HepG2 (cell line): ENCODE measurements around the gene SAC3D1. TPM values are rescaled to one million over a fixed set of nuclear protein-coding genes. Genes with fewer than 3 reads are reported as not detected.

Experiments
- ARID2 ChIP-seq: sonication (generic); formaldehyde crosslinking; IDR thresholded peaks from 2 replicates; pipeline ENCODE4 v1.8.1; 2022; ENCODE audit warnings: mild to moderate bottlenecking, missing genetic modification reagents, borderline replicate concordance
- GTF3A ChIP-seq: sonication (generic); formaldehyde crosslinking; conservative IDR thresholded peaks from 2 replicates; pipeline ENCODE4 v1.4.0; 2020; ENCODE audit warnings: mild to moderate bottlenecking, missing genetic modification reagents
- GZF1 ChIP-seq: sonication (generic); formaldehyde crosslinking; IDR thresholded peaks from 2 replicates; pipeline ENCODE4 v1.5.1; 2020; ENCODE audit warnings: mild to moderate bottlenecking, missing genetic modification reagents
- KLF6 ChIP-seq: IDR thresholded peaks from 2 replicates; pipeline ENCODE4 v1.8.0; 2016; ENCODE audit warnings: missing biosample characterization, missing genetic modification reagents
- NPAS2 ChIP-seq: sonication (generic); formaldehyde crosslinking; IDR thresholded peaks from 2 replicates; pipeline ENCODE4 v1.8.0; 2022; ENCODE audit warnings: mild to moderate bottlenecking, missing genetic modification reagents, borderline replicate concordance
- TP53 ChIP-seq: sonication (generic); formaldehyde crosslinking; conservative IDR thresholded peaks from 2 replicates; pipeline ENCODE4 v1.4.0; 2020; ENCODE audit warnings: missing genetic modification reagents
- ZNF891 ChIP-seq: sonication (generic); formaldehyde crosslinking; IDR thresholded peaks from 2 replicates; pipeline ENCODE4 v1.5.0; 2020; ENCODE audit warnings: mild to moderate bottlenecking, missing genetic modification reagents
- ZSCAN21 ChIP-seq: sonication (generic); formaldehyde crosslinking; IDR thresholded peaks from 2 replicates; pipeline ENCODE4 v1.8.0; 2022; ENCODE audit warnings: mild to moderate bottlenecking, missing genetic modification reagents, moderate library complexity, borderline replicate concordance
- polyA plus RNA-seq, 8 experiments: library from polyadenylated mRNA; depleted of rRNA in 3 of 8; stranded (reverse) in 7 of 8; unstranded in 1 of 8; fragments of >200 nt; fragmentation: Illumina TruSeq in 4 of 8; extraction: Trizol in 4 of 8; gene quantifications; 2 replicates each; pipeline versions ENCODE4 v1.2.1 to v1.2.3, GENCODE V29; 2011 to 2016; ENCODE audit warnings: low read depth in 4 of 8, missing spikeins in 1 of 8, mixed read lengths in 1 of 8; ENCODE audit not compliant: insufficient read depth in 1 of 8
- total RNA-seq, 5 experiments: library from RNA; depleted of rRNA; stranded (reverse); fragments of >200 nt; fragmentation: Illumina TruSeq; extraction: Trizol; gene quantifications; 2 replicates each; pipeline ENCODE4 v1.2.3, GENCODE V29; 2016; ENCODE audit warnings: low read depth in 1 of 5
- TF ChIP-seq, protein P1 (sequence below): sonication (generic); formaldehyde crosslinking; IDR thresholded peaks from 2 replicates; pipeline ENCODE4 v1.5.1; 2020; ENCODE audit warnings: missing genetic modification reagents, mild to moderate bottlenecking, borderline replicate concordance
- TF ChIP-seq, protein P2 (sequence below): IDR thresholded peaks from 2 replicates; pipeline ENCODE4 v1.6.1; 2016; ENCODE audit warnings: missing compliant biosample characterization, missing genetic modification reagents, borderline replicate concordance
- TF ChIP-seq, protein P3 (sequence below): sonication (generic); formaldehyde crosslinking; IDR thresholded peaks from 2 replicates; pipeline ENCODE4 v1.4.0; 2020; ENCODE audit warnings: mild to moderate bottlenecking, missing genetic modification reagents
- TF ChIP-seq, protein P4 (sequence below): IDR thresholded peaks from 2 replicates; pipeline ENCODE4 v1.6.1; 2016; ENCODE audit warnings: low read depth, missing genetic modification reagents, missing compliant biosample characterization
- TF ChIP-seq, protein P5 (sequence below): IDR thresholded peaks from 2 replicates; pipeline ENCODE4 v1.6.1; 2012; ENCODE audit warnings: inconsistent platforms
- TF ChIP-seq, protein P6 (sequence below): IDR thresholded peaks from 2 replicates; pipeline ENCODE4 v1.6.1; 2016; ENCODE audit warnings: control low read depth
- TF ChIP-seq, protein P7 (sequence below): sonication (generic); formaldehyde crosslinking; IDR thresholded peaks from 2 replicates; pipeline ENCODE4 v1.8.1; 2022; ENCODE audit warnings: mild to moderate bottlenecking, missing genetic modification reagents

Gene SAC3D1
- total and polyA plus RNA-seq, 2 of the 13 experiments (the other 11 are each of a cell fraction or from before 2014, with no cell fraction given) = 7.4 to 36.3 TPM

DNA sequence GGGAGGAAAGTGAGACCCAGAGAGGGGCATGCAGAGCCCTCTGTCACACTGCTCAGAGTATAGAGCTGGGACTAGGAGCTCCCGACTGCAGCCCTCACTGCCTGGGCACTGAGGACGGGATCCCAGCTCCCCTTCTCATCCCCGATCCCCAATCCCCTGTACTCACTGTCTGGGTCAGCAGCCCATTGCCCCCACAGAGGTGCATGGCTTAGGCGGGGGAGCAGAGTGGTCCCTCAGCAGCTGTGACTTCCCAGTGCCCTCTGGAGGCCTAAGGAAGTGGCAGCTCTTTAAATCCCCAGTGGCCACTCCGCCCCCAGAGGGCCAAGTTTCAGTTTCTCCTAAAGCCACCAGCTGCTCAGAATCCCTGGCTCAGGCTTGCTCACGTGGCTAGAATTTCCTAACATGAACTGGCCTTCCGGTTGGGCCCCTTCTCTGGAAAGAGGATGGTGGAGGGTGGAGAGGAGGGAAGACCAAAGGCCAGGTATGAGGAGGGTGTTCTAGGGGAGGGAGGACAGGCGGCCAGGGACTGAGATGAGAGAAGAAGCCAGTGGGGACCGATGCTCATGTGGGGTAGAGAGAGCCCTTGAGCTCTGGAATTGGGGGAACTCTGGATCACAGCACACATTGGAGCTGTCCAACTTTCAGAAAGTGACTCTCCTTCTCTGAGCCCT, 44.2 kb upstream of the SAC3D1 start, which contains the start of gene BATF2 (continued):
- TF ChIP-seq, protein P1, sequence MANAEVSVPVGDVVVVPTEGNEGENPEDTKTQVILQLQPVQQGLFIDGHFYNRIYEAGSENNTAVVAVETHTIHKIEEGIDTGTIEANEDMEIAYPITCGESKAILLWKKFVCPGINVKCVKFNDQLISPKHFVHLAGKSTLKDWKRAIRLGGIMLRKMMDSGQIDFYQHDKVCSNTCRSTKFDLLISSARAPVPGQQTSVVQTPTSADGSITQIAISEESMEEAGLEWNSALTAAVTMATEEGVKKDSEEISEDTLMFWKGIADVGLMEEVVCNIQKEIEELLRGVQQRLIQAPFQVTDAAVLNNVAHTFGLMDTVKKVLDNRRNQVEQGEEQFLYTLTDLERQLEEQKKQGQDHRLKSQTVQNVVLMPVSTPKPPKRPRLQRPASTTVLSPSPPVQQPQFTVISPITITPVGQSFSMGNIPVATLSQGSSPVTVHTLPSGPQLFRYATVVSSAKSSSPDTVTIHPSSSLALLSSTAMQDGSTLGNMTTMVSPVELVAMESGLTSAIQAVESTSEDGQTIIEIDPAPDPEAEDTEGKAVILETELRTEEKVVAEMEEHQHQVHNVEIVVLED (CRISPR knock-in tag) = 0 out of 2 replicates have a peak, but pooled peaks have one; percentile 30
- TF ChIP-seq NPAS2 (CRISPR knock-in tag) (no peak), ARID2 (peak; percentile 64; the same call in 1 of the 2 replicates), TP53 (CRISPR knock-in tag) (no peak), ZNF891 (CRISPR knock-in tag) (peak; percentile 89), KLF6 (CRISPR knock-in tag) (peak; percentile 68; the same call in 1 of the 2 replicates), ZSCAN21 (CRISPR knock-in tag) (0 out of 2 replicates have a peak, but pooled peaks have one; percentile 64), GZF1 (CRISPR knock-in tag) (0 out of 2 replicates have a peak, but pooled peaks have one; percentile 30), GTF3A (no peak)
- TF ChIP-seq, protein P2, sequence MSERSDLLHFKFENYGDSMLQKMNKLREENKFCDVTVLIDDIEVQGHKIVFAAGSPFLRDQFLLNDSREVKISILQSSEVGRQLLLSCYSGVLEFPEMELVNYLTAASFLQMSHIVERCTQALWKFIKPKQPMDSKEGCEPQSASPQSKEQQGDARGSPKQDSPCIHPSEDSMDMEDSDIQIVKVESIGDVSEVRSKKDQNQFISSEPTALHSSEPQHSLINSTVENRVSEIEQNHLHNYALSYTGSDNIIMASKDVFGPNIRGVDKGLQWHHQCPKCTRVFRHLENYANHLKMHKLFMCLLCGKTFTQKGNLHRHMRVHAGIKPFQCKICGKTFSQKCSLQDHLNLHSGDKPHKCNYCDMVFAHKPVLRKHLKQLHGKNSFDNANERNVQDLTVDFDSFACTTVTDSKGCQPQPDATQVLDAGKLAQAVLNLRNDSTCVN (CRISPR knock-in tag) = peak; percentile 79; the same call in 1 of the 2 replicates
- TF ChIP-seq, protein P3, sequence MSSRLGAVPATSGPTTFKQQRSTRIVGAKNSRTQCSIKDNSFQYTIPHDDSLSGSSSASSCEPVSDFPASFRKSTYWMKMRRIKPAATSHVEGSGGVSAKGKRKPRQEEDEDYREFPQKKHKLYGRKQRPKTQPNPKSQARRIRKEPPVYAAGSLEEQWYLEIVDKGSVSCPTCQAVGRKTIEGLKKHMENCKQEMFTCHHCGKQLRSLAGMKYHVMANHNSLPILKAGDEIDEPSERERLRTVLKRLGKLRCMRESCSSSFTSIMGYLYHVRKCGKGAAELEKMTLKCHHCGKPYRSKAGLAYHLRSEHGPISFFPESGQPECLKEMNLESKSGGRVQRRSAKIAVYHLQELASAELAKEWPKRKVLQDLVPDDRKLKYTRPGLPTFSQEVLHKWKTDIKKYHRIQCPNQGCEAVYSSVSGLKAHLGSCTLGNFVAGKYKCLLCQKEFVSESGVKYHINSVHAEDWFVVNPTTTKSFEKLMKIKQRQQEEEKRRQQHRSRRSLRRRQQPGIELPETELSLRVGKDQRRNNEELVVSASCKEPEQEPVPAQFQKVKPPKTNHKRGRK (CRISPR knock-in tag) = no peak
- TF ChIP-seq, protein P4, sequence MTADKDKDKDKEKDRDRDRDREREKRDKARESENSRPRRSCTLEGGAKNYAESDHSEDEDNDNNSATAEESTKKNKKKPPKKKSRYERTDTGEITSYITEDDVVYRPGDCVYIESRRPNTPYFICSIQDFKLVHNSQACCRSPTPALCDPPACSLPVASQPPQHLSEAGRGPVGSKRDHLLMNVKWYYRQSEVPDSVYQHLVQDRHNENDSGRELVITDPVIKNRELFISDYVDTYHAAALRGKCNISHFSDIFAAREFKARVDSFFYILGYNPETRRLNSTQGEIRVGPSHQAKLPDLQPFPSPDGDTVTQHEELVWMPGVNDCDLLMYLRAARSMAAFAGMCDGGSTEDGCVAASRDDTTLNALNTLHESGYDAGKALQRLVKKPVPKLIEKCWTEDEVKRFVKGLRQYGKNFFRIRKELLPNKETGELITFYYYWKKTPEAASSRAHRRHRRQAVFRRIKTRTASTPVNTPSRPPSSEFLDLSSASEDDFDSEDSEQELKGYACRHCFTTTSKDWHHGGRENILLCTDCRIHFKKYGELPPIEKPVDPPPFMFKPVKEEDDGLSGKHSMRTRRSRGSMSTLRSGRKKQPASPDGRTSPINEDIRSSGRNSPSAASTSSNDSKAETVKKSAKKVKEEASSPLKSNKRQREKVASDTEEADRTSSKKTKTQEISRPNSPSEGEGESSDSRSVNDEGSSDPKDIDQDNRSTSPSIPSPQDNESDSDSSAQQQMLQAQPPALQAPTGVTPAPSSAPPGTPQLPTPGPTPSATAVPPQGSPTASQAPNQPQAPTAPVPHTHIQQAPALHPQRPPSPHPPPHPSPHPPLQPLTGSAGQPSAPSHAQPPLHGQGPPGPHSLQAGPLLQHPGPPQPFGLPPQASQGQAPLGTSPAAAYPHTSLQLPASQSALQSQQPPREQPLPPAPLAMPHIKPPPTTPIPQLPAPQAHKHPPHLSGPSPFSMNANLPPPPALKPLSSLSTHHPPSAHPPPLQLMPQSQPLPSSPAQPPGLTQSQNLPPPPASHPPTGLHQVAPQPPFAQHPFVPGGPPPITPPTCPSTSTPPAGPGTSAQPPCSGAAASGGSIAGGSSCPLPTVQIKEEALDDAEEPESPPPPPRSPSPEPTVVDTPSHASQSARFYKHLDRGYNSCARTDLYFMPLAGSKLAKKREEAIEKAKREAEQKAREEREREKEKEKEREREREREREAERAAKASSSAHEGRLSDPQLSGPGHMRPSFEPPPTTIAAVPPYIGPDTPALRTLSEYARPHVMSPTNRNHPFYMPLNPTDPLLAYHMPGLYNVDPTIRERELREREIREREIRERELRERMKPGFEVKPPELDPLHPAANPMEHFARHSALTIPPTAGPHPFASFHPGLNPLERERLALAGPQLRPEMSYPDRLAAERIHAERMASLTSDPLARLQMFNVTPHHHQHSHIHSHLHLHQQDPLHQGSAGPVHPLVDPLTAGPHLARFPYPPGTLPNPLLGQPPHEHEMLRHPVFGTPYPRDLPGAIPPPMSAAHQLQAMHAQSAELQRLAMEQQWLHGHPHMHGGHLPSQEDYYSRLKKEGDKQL (CRISPR knock-in tag) = 0 out of 2 replicates have a peak, but pooled peaks have one; percentile 19
- TF ChIP-seq, protein P5, sequence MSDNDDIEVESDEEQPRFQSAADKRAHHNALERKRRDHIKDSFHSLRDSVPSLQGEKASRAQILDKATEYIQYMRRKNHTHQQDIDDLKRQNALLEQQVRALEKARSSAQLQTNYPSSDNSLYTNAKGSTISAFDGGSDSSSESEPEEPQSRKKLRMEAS = peak; percentile 80
- TF ChIP-seq, protein P6, sequence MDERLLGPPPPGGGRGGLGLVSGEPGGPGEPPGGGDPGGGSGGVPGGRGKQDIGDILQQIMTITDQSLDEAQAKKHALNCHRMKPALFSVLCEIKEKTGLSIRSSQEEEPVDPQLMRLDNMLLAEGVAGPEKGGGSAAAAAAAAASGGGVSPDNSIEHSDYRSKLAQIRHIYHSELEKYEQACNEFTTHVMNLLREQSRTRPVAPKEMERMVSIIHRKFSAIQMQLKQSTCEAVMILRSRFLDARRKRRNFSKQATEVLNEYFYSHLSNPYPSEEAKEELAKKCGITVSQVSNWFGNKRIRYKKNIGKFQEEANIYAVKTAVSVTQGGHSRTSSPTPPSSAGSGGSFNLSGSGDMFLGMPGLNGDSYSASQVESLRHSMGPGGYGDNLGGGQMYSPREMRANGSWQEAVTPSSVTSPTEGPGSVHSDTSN = no peak
- TF ChIP-seq, protein P7, sequence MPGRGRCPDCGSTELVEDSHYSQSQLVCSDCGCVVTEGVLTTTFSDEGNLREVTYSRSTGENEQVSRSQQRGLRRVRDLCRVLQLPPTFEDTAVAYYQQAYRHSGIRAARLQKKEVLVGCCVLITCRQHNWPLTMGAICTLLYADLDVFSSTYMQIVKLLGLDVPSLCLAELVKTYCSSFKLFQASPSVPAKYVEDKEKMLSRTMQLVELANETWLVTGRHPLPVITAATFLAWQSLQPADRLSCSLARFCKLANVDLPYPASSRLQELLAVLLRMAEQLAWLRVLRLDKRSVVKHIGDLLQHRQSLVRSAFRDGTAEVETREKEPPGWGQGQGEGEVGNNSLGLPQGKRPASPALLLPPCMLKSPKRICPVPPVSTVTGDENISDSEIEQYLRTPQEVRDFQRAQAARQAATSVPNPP (CRISPR knock-in tag) = peak; percentile 74; the same call in 1 of the 2 replicates
